Endodermal cell (in vitro differentiated cells): Measurements from ENCODE around the gene ASCC1. TPM values are rescaled to one million over a fixed set of nuclear protein-coding genes. Genes with fewer than 3 reads are reported as not detected.

Experiments
- DNase-seq: peaks from one replicate; pipeline ENCODE4 v3.0.0-alpha.2; 2017
- H3K27ac ChIP-seq: 2 replicates; pipeline ENCODE4 v1.5.1; 2013; ENCODE audit warnings: mild to moderate bottlenecking, low read depth, low read length, moderate library complexity
- H3K27me3 ChIP-seq: 2 replicates; pipeline ENCODE4 v1.6.1; 2013; ENCODE audit warnings: mild to moderate bottlenecking, low read length, moderate library complexity; ENCODE audit not compliant: insufficient read depth, control insufficient read depth, poor library complexity, severe bottlenecking
- H3K36me3 ChIP-seq: 2 replicates; pipeline ENCODE4 v1.7.0; 2013; ENCODE audit warnings: mild to moderate bottlenecking, low read length, moderate library complexity; ENCODE audit not compliant: control insufficient read depth, insufficient read depth
- H3K4me1 ChIP-seq: one replicate; pipeline ENCODE4 v1.7.0; 2013; ENCODE audit warnings: low read length; ENCODE audit not compliant: control insufficient read depth, insufficient read depth
- H3K4me3 ChIP-seq: 2 replicates; pipeline ENCODE4 v1.5.1; 2013; ENCODE audit warnings: mild to moderate bottlenecking, low read length, moderate library complexity
- H3K9ac ChIP-seq: 2 replicates; pipeline ENCODE4 v1.6.1; 2013; ENCODE audit warnings: mild to moderate bottlenecking, low read length, moderate library complexity; ENCODE audit not compliant: poor library complexity, severe bottlenecking; ENCODE audit errors: extremely low read depth
- H3K9me3 ChIP-seq: 2 replicates; pipeline ENCODE4 v1.6.1; 2013; ENCODE audit warnings: mild to moderate bottlenecking, low read length, moderate library complexity; ENCODE audit not compliant: control insufficient read depth
- H3K27ac Mint-ChIP-seq: 2 replicates; pipeline ENCODE4 v1.8.0; 2020; ENCODE audit warnings: mixed read lengths
- H3K27me3 Mint-ChIP-seq: 2 replicates; pipeline ENCODE4 v1.8.0; 2021; ENCODE audit warnings: mild to moderate bottlenecking, mixed read lengths; ENCODE audit not compliant: insufficient read depth
- H3K36me3 Mint-ChIP-seq: 2 replicates; pipeline ENCODE4 v1.8.0; 2020; ENCODE audit warnings: low read depth, mixed read lengths
- H3K4me1 Mint-ChIP-seq: 2 replicates; pipeline ENCODE4 v1.8.0; 2020; ENCODE audit warnings: mixed read lengths
- H3K4me3 Mint-ChIP-seq: 2 replicates; pipeline ENCODE4 v1.8.0; 2020; ENCODE audit warnings: mild to moderate bottlenecking, moderate library complexity, mixed read lengths
- H3K9me3 Mint-ChIP-seq: 2 replicates; pipeline ENCODE4 v1.8.0; 2020; ENCODE audit warnings: mild to moderate bottlenecking, mixed read lengths
- WGBS, 2 experiments: methylation state at CpG; one replicate each; pipeline versions ENCODE4 v1.1.5 to v1.1.7; 2013; ENCODE audit warnings: missing lambda C conversion rate in 2 of 2, mixed read lengths in 1 of 2; ENCODE audit not compliant: insufficient coverage in 1 of 2, insufficient read length in 1 of 2; 5-methylcytosine and 5-hydroxymethylcytosine counted together
- total RNA-seq, 2 donors: library from RNA; stranded (reverse); fragmentation: NEBNext Ultra II Directional in 1 of 2; extraction: Animal tissue kit (Norgen Biotek cat#: 25700) in 1 of 2; gene quantifications; 2 replicates in 1 of 2; 3 replicates in 1 of 2; pipeline ENCODE4 v1.2.1, GENCODE V29; 2021
- TF ChIP-seq, protein P1 (sequence below): fragments of 200-600 bp; sonication (generic); conservative IDR thresholded peaks from 2 replicates; pipeline ENCODE4 v1.5.0; 2021; ENCODE audit warnings: antibody characterized with exemption, mild to moderate bottlenecking

The ASCC1 gene
- total RNA-seq, 2 donors from 2014 or later, result 29.2 to 34.0 TPM

DNA sequence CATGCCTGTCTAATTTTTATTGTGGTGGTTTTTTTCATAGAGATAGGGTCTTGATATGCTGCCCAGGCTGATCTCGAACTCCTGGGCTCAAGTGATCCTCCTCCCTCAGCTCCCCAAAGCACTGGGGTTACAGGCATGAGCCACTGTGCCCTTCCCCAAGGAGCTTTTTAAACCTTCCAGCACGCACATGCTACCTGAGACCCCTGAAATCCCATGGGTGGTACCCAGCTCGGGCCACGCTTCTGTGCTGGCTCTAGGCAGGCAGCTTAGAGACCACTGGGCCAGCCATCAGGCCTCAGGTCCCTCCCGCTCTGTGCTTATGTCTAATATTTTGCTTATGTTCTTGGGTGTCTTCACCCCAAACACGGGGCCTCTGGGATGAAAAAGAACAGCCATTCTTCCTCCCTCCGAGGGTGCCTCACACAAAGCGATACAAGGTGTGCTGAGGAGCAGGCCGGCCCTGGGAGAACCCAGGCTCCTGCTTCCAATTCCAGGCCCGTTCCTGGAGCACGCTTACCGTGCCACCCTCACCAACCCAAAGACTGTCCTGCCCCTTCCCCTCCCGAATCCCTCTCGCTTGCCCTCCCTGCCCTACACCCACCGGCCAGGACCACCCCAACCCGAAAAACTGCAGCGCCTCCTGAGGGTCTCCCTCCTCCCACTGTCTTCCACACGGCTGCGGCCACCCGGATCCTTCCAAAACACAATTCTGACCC, 138.6 kb downstream of the ASCC1 start:
- no peaks in the 10 kb centered on the region for H3K36me3 ChIP-seq
- DNase-seq, result no peak
- no peaks in the 10 kb centered on the region for H3K9me3 ChIP-seq
- H3K4me1 Mint-ChIP-seq, result peaks cover 14% of the 10 kb centered on the region
- H3K4me3 Mint-ChIP-seq, result no peak overlapping the region
- no peak overlapping the region for H3K9ac ChIP-seq
- no peak overlapping the region for H3K27ac Mint-ChIP-seq
- H3K36me3 Mint-ChIP-seq, result no peaks in the 10 kb centered on the region
- H3K4me1 ChIP-seq, result no peaks in the 10 kb centered on the region
- no peaks in the 10 kb centered on the region for H3K27me3 ChIP-seq
- no peaks in the 10 kb centered on the region for H3K9me3 Mint-ChIP-seq
- no peaks in the 10 kb centered on the region for H3K27me3 Mint-ChIP-seq
- H3K4me3 ChIP-seq, result no peak overlapping the region
- TF ChIP-seq, protein P1, sequence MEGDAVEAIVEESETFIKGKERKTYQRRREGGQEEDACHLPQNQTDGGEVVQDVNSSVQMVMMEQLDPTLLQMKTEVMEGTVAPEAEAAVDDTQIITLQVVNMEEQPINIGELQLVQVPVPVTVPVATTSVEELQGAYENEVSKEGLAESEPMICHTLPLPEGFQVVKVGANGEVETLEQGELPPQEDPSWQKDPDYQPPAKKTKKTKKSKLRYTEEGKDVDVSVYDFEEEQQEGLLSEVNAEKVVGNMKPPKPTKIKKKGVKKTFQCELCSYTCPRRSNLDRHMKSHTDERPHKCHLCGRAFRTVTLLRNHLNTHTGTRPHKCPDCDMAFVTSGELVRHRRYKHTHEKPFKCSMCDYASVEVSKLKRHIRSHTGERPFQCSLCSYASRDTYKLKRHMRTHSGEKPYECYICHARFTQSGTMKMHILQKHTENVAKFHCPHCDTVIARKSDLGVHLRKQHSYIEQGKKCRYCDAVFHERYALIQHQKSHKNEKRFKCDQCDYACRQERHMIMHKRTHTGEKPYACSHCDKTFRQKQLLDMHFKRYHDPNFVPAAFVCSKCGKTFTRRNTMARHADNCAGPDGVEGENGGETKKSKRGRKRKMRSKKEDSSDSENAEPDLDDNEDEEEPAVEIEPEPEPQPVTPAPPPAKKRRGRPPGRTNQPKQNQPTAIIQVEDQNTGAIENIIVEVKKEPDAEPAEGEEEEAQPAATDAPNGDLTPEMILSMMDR, result no peak
- WGBS, 2 experiments, result 88 to 90% methylated on average over 10 to 20 of the region's 20 CpGs
- H3K27ac ChIP-seq, result no peak overlapping the region

DNA sequence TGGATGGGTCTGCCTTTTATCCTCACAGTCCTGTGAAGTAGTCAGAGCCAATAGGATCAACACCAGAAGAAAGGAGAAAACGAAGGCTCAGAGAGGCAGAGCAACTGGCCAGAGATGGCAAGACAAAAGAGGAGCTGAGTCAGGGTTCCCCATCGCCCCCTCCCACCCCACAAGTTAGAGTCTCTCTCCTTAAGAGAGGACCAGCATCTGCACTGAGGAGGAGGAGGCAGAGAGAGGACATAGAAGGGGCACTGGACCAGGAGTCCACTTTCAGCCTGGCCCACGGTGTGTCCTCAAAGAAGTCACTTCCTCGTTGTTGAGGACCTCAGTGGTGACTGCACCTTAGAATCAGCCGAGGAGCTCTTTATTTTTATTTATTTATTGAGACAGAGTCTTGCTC, 139.3 kb downstream of the ASCC1 start:
- TF ChIP-seq, protein P1, result no peak
- H3K9me3 ChIP-seq, result no peaks in the 10 kb centered on the region
- DNase-seq, result no peak
- H3K36me3 Mint-ChIP-seq, result no peaks in the 10 kb centered on the region
- H3K9ac ChIP-seq, result no peak overlapping the region
- H3K4me1 Mint-ChIP-seq, result peaks cover 14% of the 10 kb centered on the region
- no peak overlapping the region for H3K27ac Mint-ChIP-seq
- H3K36me3 ChIP-seq, result no peaks in the 10 kb centered on the region
- 57 to 70% methylated on average over 3 to 5 of the region's 5 CpGs for WGBS, 2 experiments
- no peaks in the 10 kb centered on the region for H3K9me3 Mint-ChIP-seq
- no peaks in the 10 kb centered on the region for H3K4me1 ChIP-seq
- no peaks in the 10 kb centered on the region for H3K27me3 Mint-ChIP-seq
- H3K27ac ChIP-seq, result no peak overlapping the region
- no peaks in the 10 kb centered on the region for H3K27me3 ChIP-seq
- no peak overlapping the region for H3K4me3 ChIP-seq
- H3K4me3 Mint-ChIP-seq, result no peak overlapping the region

DNA sequence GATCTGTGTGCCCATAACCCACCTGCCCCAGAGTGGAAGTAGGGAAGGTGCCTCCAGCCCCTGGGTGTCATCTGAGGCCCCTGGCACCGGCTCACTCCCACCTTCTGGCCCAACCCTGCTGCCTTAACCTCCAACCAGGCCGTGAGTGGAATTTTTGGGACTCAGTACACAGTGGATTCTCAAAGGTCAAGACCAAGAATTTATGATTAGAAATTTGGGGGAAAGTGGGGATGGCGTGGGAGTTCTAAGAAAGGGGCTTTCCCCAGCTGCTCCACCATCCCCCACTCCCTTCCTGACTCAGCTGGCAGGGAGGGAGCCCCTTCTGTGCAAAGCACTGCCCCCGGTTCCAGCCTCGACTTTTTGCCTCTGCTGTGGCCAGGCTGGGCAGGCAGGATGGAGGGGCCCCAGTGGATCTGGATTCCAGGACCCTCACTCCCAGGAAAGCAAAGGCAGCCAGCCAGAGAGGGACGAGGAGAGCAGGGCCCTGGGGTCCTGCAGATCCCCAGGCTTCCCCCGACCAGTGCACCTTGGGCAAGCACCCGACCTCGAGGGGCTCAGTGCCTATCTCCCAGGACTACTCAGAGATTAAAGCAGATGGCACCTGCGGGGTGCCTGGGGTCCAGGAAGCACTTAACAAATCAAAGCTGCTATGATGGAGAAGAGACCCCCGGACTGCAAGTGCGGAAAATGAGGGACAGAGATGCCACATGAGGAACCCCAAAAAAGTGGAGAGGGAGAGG, 140.5 kb downstream of the ASCC1 start:
- Histone ChIP-seq H3K36me3 (no peaks in the 10 kb centered on the region), H3K9ac (no peak overlapping the region), H3K27me3 (no peaks in the 10 kb centered on the region), H3K27ac (no peak overlapping the region), H3K4me3 (no peak overlapping the region), H3K9me3 (no peaks in the 10 kb centered on the region), H3K4me1 (no peaks in the 10 kb centered on the region)
- Mint-ChIP-seq H3K27me3 (no peaks in the 10 kb centered on the region), H3K9me3 (no peaks in the 10 kb centered on the region), H3K27ac (no peak overlapping the region), H3K4me3 (no peak overlapping the region), H3K4me1 (peaks cover 14% of the 10 kb centered on the region), H3K36me3 (no peaks in the 10 kb centered on the region)
- 78 to 94% methylated on average over 5 to 12 of the region's 12 CpGs for WGBS, 2 experiments
- TF ChIP-seq, protein P1, result no peak
- DNase-seq, result no peak
